ENCODE measurements around the gene B3GNT8. TPM values are rescaled to one million over a fixed set of nuclear protein-coding genes. Genes with fewer than 3 reads are reported as not detected.

The B3GNT8 gene
- total and polyA plus RNA-seq, 9 of the 15 experiments (the other 6 are each of a cell fraction or from before 2014, with no cell fraction given): 0.11 to 2.9 (median 0.65) TPM; not detected in 2

DNA sequence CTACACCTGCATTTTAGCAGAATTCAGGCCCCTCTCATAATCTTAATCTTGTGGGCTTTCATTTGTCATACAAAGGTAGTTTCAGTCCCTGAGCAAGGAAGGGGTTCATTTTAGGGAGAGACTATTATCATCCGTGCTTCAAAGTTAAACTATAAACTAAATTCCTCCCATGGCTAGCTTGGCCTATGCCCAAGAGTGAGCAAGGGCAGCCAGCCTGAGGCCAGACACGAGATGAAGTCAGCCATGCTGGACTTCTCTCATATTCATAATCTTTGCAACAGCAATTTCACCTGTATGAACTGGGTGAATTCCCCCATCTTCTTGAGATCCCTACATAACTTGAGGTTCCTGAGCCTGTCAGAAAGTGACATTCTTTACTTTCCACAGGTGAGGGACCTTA lies 28.8 kb upstream of the B3GNT8 start:
- in situ Hi-C loops (cut with MboI) (no loop called here), intact Hi-C loops (cut with micrococcal nuclease) (no loop called here)
- H3K36me3 ChIP-seq (ENCODE audit: control insufficient read depth, insufficient read depth, low read length): no peaks in the 10 kb centered on the region
- H4K20me1 ChIP-seq (replicated peaks; ENCODE audit: control insufficient read depth, insufficient read depth, low read length): no peaks in the 10 kb centered on the region
- no peak overlapping the region for H2AFZ ChIP-seq (ENCODE audit: low read depth, low read length)
- WGBS (ENCODE audit: insufficient coverage, low coverage, missing lambda C conversion rate): 0% methylated on average over 2 of the region's 2 CpGs
- BruUV-seq (replicated peaks): no TSS peak
- no peaks in the 10 kb centered on the region for H3K79me2 ChIP-seq (ENCODE audit: control insufficient read depth, insufficient read depth, low read length)
- ChIA-PET CTCF (ENCODE audit: low intra/inter-chr PET ratio) (no interaction called here), POLR2A (interaction anchor here (0.6 kb wide), 1 partner anchor 259 kb away, joined by 3 read pairs; no protein-coding TSS in a partner anchor)
- no peak for ATAC-seq
- no peak overlapping the region for H3K27ac ChIP-seq (ENCODE audit: extremely low read depth, low read depth, low read length)
- peaks cover 0 to 6% of the 10 kb centered on the region in 2 experiments; a peak in 2 of 5 replicates for H3K27me3 ChIP-seq (ENCODE audit: control insufficient read depth in 2 of 2, insufficient read depth in 2 of 2, low read length in 2 of 2)
- FAIRE-seq: no peak
- H3K4me3 ChIP-seq: no peak overlapping the region
- H3K4me1 ChIP-seq (replicated peaks in 1 of 2; ENCODE audit: control insufficient read depth in 2 of 2, insufficient read depth in 2 of 2, low read length in 2 of 2): no peaks in the 10 kb centered on the region; a peak in 1 of 5 replicates
- DNase-seq (ENCODE audit: extremely low read depth in 1 of 4, low spot score in 3 of 4): no peak
- H3K9ac ChIP-seq (ENCODE audit: insufficient read depth in 1 of 2, low read depth in 2 of 2, low read length in 2 of 2): no peak overlapping the region
- H3K9me3 ChIP-seq (replicated peaks; ENCODE audit: control insufficient read depth, insufficient read depth, low read depth, low read length): no peaks in the 10 kb centered on the region
- TF ChIP-seq, protein P1, sequence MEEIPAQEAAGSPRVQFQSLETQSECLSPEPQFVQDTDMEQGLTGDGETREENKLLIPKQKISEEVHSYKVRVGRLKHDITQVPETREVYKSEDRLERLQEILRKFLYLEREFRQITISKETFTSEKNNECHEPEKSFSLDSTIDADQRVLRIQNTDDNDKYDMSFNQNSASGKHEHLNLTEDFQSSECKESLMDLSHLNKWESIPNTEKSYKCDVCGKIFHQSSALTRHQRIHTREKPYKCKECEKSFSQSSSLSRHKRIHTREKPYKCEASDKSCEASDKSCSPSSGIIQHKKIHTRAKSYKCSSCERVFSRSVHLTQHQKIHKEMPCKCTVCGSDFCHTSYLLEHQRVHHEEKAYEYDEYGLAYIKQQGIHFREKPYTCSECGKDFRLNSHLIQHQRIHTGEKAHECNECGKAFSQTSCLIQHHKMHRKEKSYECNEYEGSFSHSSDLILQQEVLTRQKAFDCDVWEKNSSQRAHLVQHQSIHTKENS (CRISPR knock-in tag; IDR thresholded peaks at IDR 0.05): no peak
- TF ChIP-seq, protein P2, sequence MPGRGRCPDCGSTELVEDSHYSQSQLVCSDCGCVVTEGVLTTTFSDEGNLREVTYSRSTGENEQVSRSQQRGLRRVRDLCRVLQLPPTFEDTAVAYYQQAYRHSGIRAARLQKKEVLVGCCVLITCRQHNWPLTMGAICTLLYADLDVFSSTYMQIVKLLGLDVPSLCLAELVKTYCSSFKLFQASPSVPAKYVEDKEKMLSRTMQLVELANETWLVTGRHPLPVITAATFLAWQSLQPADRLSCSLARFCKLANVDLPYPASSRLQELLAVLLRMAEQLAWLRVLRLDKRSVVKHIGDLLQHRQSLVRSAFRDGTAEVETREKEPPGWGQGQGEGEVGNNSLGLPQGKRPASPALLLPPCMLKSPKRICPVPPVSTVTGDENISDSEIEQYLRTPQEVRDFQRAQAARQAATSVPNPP (IDR thresholded peaks at IDR 0.05; ENCODE audit: borderline replicate concordance, insufficient read depth, insufficient read length): no peak
- TF ChIP-seq TAL1 (IDR thresholded peaks at IDR 0.05): 0 out of 2 replicates have a peak, but pooled peaks have one; percentile 19
- H3K9me1 ChIP-seq (ENCODE audit: control insufficient read depth, insufficient read depth, low read length): no peaks in the 10 kb centered on the region
- no peak overlapping the region for H3K4me2 ChIP-seq (ENCODE audit: insufficient read depth, low read length)

Measured in K562 (cell line).